IgD-negative memory B cell (primary cell): ENCODE results near the gene AK8. TPM values are rescaled to one million over a fixed set of nuclear protein-coding genes. Genes with fewer than 3 reads are reported as not detected.
"Not testable (repeated sequence)": the region's sequence is repeated elsewhere in the genome, so short reads cannot be mapped to it uniquely, and the experiment has no call there.

Source experiments
- H3K27ac Mint-ChIP-seq, 3 donors: one replicate each; pipeline ENCODE4 v1.8.0; 2020 to 2022; ENCODE audit warnings: mild to moderate bottlenecking in 3 of 3, mixed read lengths in 3 of 3, moderate library complexity in 1 of 3
- H3K27me3 Mint-ChIP-seq: one replicate; pipeline ENCODE4 v1.8.0; 2021; ENCODE audit warnings: mixed read lengths
- H3K36me3 Mint-ChIP-seq: one replicate; pipeline ENCODE4 v1.8.0; 2020; ENCODE audit warnings: mild to moderate bottlenecking, mixed read lengths
- H3K4me1 Mint-ChIP-seq, 3 donors: one replicate each; pipeline ENCODE4 v1.8.0; 2020 to 2022; ENCODE audit warnings: mixed read lengths in 3 of 3, mild to moderate bottlenecking in 1 of 3
- H3K4me3 Mint-ChIP-seq, 4 donors: one replicate each; pipeline ENCODE4 v1.8.0; 2020 to 2022; ENCODE audit warnings: mild to moderate bottlenecking in 4 of 4, mixed read lengths in 4 of 4, moderate library complexity in 3 of 4
- H3K9me3 Mint-ChIP-seq, 3 donors: one replicate each; pipeline ENCODE4 v1.8.0; 2020 to 2021; ENCODE audit warnings: mixed read lengths in 3 of 3, mild to moderate bottlenecking in 1 of 3
- polyA plus RNA-seq: library from polyadenylated mRNA; unstranded; fragments of 300-500 nt; fragmentation: Illumina TruSeq; gene quantifications from one replicate; pipeline ENCODE4 v1.2.3, GENCODE V29; 2021

The AK8 gene
- polyA plus RNA-seq, 1 donor from 2014 or later: 11.8 TPM

- Mint-ChIP-seq H3K4me3 (no peak overlapping the region), H3K27ac (no peak overlapping the region), H3K27me3 (peaks cover 9% of the 10 kb centered on the region), H3K9me3 (no peaks in the 10 kb centered on the region), H3K4me1 (no peaks in the 10 kb centered on the region), H3K36me3 (no peaks in the 10 kb centered on the region)
Observed at GRCh38 chr9:132712753-132713152, 165.3 kb downstream of the AK8 start.

GRCh38 chr9:132711846-132712245, 166.2 kb downstream of the AK8 start:
- Mint-ChIP-seq H3K9me3 (no peaks in the 10 kb centered on the region), H3K27ac (no peak overlapping the region), H3K27me3 (peaks cover 4% of the 10 kb centered on the region)

GRCh38 chr9:132711152-132711551, 166.9 kb downstream of the AK8 start:
- H3K36me3 Mint-ChIP-seq, H3K27ac Mint-ChIP-seq, H3K9me3 Mint-ChIP-seq, H3K4me1 Mint-ChIP-seq, H3K4me3 Mint-ChIP-seq, H3K27me3 Mint-ChIP-seq: not testable (repeated sequence)

More at GRCh38 chr9:132711846-132712245, 166.2 kb downstream of the AK8 start:
- Mint-ChIP-seq H3K4me3 (no peak overlapping the region), H3K4me1 (no peaks in the 10 kb centered on the region), H3K36me3 (no peaks in the 10 kb centered on the region)

GRCh38 chr9:132710333-132710732, 167.8 kb downstream of the AK8 start:
- H3K27ac Mint-ChIP-seq: no peak overlapping the region
- no peaks in the 10 kb centered on the region for H3K36me3 Mint-ChIP-seq
- H3K27me3 Mint-ChIP-seq: peaks cover 3% of the 10 kb centered on the region

GRCh38 chr9:132708769-132709430, 169.2 kb downstream of the AK8 start:
- H3K9me3 Mint-ChIP-seq: no peaks in the 10 kb centered on the region

More at GRCh38 chr9:132710333-132710732, 167.8 kb downstream of the AK8 start:
- Mint-ChIP-seq H3K4me1 (no peaks in the 10 kb centered on the region), H3K4me3 (no peak overlapping the region), H3K9me3 (no peaks in the 10 kb centered on the region)

GRCh38 chr9:132708239-132708638, 169.8 kb downstream of the AK8 start:
- H3K27me3 Mint-ChIP-seq: peaks cover 7% of the 10 kb centered on the region
- H3K27ac Mint-ChIP-seq: no peak overlapping the region
- H3K4me1 Mint-ChIP-seq: no peaks in the 10 kb centered on the region
- H3K9me3 Mint-ChIP-seq: no peaks in the 10 kb centered on the region
- no peaks in the 10 kb centered on the region for H3K36me3 Mint-ChIP-seq
- no peak overlapping the region for H3K4me3 Mint-ChIP-seq

More at GRCh38 chr9:132708769-132709430, 169.2 kb downstream of the AK8 start:
- Mint-ChIP-seq H3K27me3 (peaks cover 5% of the 10 kb centered on the region), H3K36me3 (no peaks in the 10 kb centered on the region), H3K4me1 (no peaks in the 10 kb centered on the region), H3K27ac (no peak overlapping the region), H3K4me3 (no peak overlapping the region)

GRCh38 chr9:132703336-132703735, 174.7 kb downstream of the AK8 start:
- H3K4me3 Mint-ChIP-seq: no peak overlapping the region
- peak overlapping the region in 2 of 3 donors; percentile 11 to 20 for H3K27ac Mint-ChIP-seq
- peaks cover 0 to 4% (median 3%) of the 10 kb centered on the region in 3 donors for H3K9me3 Mint-ChIP-seq
- peaks cover 3% of the 10 kb centered on the region for H3K36me3 Mint-ChIP-seq
- no peaks in the 10 kb centered on the region for H3K4me1 Mint-ChIP-seq
- H3K27me3 Mint-ChIP-seq: peaks cover 7% of the 10 kb centered on the region

- peaks cover 3 to 15% (median 8%) of the 10 kb centered on the region in 3 donors for H3K9me3 Mint-ChIP-seq
- no peaks in the 10 kb centered on the region for H3K4me1 Mint-ChIP-seq
- H3K27ac Mint-ChIP-seq: no peak overlapping the region
- H3K4me3 Mint-ChIP-seq: no peak overlapping the region
- peaks cover 7% of the 10 kb centered on the region for H3K27me3 Mint-ChIP-seq
- H3K36me3 Mint-ChIP-seq: peaks cover 3% of the 10 kb centered on the region
Observed at GRCh38 chr9:132702254-132702653, 175.8 kb downstream of the AK8 start.

- Mint-ChIP-seq H3K4me3 (no peak overlapping the region), H3K27me3 (peaks cover 7% of the 10 kb centered on the region)
Observed at GRCh38 chr9:132699956-132700355, 178.1 kb downstream of the AK8 start.

GRCh38 chr9:132698989-132699388, 179.1 kb downstream of the AK8 start:
- Mint-ChIP-seq H3K4me3 (no peak overlapping the region), H3K9me3 (peaks cover 3 to 29% (median 19%) of the 10 kb centered on the region in 3 donors), H3K4me1 (no peaks in the 10 kb centered on the region), H3K36me3 (peaks cover 3% of the 10 kb centered on the region), H3K27ac (peak overlapping the region in 1 of 3 donors; percentile 10), H3K27me3 (peaks cover 4% of the 10 kb centered on the region)

More at GRCh38 chr9:132699956-132700355, 178.1 kb downstream of the AK8 start:
- H3K9me3 Mint-ChIP-seq: peaks cover 3 to 29% (median 19%) of the 10 kb centered on the region in 3 donors
- no peaks in the 10 kb centered on the region for H3K4me1 Mint-ChIP-seq
- H3K27ac Mint-ChIP-seq: no peak overlapping the region
- peaks cover 3% of the 10 kb centered on the region for H3K36me3 Mint-ChIP-seq

- Mint-ChIP-seq H3K27ac (no peak overlapping the region), H3K27me3 (peaks cover 2% of the 10 kb centered on the region), H3K4me3 (no peak overlapping the region), H3K36me3 (peaks cover 7% of the 10 kb centered on the region), H3K9me3 (peaks cover 3 to 29% (median 19%) of the 10 kb centered on the region in 3 donors), H3K4me1 (no peaks in the 10 kb centered on the region)
Observed at GRCh38 chr9:132697230-132697629, 180.9 kb downstream of the AK8 start.

- no peak overlapping the region for H3K4me3 Mint-ChIP-seq
- peaks cover 13% of the 10 kb centered on the region for H3K36me3 Mint-ChIP-seq
- peak overlapping the region in 1 of 3 donors; percentile 10 for H3K27ac Mint-ChIP-seq
- H3K27me3 Mint-ChIP-seq: peaks cover 2% of the 10 kb centered on the region
- H3K9me3 Mint-ChIP-seq: peaks cover 3 to 29% (median 19%) of the 10 kb centered on the region in 3 donors
- H3K4me1 Mint-ChIP-seq: no peaks in the 10 kb centered on the region
Observed at GRCh38 chr9:132694144-132694543, 183.9 kb downstream of the AK8 start.

- no peaks in the 10 kb centered on the region for H3K4me1 Mint-ChIP-seq
- peaks cover 14% of the 10 kb centered on the region for H3K36me3 Mint-ChIP-seq
- H3K4me3 Mint-ChIP-seq: no peak overlapping the region
- H3K27ac Mint-ChIP-seq: no peak overlapping the region
- peaks cover 0 to 2% (median 0%) of the 10 kb centered on the region in 3 donors for H3K9me3 Mint-ChIP-seq
- no peaks in the 10 kb centered on the region for H3K27me3 Mint-ChIP-seq
Observed at GRCh38 chr9:132690696-132691095, 187.4 kb downstream of the AK8 start.

GRCh38 chr9:132683873-132684272, 194.2 kb downstream of the AK8 start:
- H3K4me1 Mint-ChIP-seq: peaks cover 0 to 5% (median 5%) of the 10 kb centered on the region in 3 donors
- H3K27me3 Mint-ChIP-seq: no peaks in the 10 kb centered on the region
- no peak overlapping the region for H3K27ac Mint-ChIP-seq
- H3K9me3 Mint-ChIP-seq: no peaks in the 10 kb centered on the region
- peaks cover 10% of the 10 kb centered on the region for H3K36me3 Mint-ChIP-seq
- no peak overlapping the region for H3K4me3 Mint-ChIP-seq

GRCh38 chr9:132681561-132681960, 196.5 kb downstream of the AK8 start:
- no peak overlapping the region for H3K27ac Mint-ChIP-seq
- peaks cover 3 to 5% (median 5%) of the 10 kb centered on the region in 3 donors for H3K4me1 Mint-ChIP-seq
- peaks cover 7% of the 10 kb centered on the region for H3K36me3 Mint-ChIP-seq
- no peak overlapping the region for H3K4me3 Mint-ChIP-seq
- H3K9me3 Mint-ChIP-seq: no peaks in the 10 kb centered on the region
- H3K27me3 Mint-ChIP-seq: no peaks in the 10 kb centered on the region
